CD14-positive monocyte (primary cell): ENCODE results near the gene TMEM117. TPM values are rescaled to one million over a fixed set of nuclear protein-coding genes. Genes with fewer than 3 reads are reported as not detected.

Experiments
- DNase-seq, 3 donors: peaks; one replicate each; pipeline ENCODE4 v3.0.0-alpha.2; 2011 to 2022
- H2AFZ ChIP-seq: 2 replicates; pipeline ENCODE4 v1.6.0; 2012; ENCODE audit warnings: mild to moderate bottlenecking, low read depth, low read length, inconsistent platforms; ENCODE audit not compliant: insufficient read depth, poor library complexity, severe bottlenecking
- H3K27ac ChIP-seq, 2 donors: 1 replicate in 1 of 2; 2 replicates in 1 of 2; pipeline ENCODE4 v1.5.1; 2012 to 2013; ENCODE audit warnings: low read length in 2 of 2, control low read depth in 1 of 2, inconsistent platforms in 1 of 2, low read depth in 1 of 2, mild to moderate bottlenecking in 1 of 2
- H3K27me3 ChIP-seq, 2 donors: one replicate each; pipeline versions ENCODE4 v1.6.0 to v1.6.1; 2011 to 2013; ENCODE audit warnings: low read length in 2 of 2; ENCODE audit not compliant: control insufficient read depth in 2 of 2, insufficient read depth in 2 of 2
- H3K36me3 ChIP-seq, 2 donors: replicated peaks in 1 of 2; 1 replicate in 1 of 2; 2 replicates in 1 of 2; pipeline versions ENCODE4 v1.5.1 to v1.6.1; 2012 to 2013; ENCODE audit warnings: low read length in 2 of 2, control low read depth in 1 of 2, inconsistent platforms in 1 of 2, mild to moderate bottlenecking in 1 of 2; ENCODE audit not compliant: insufficient read depth in 2 of 2, control insufficient read depth in 1 of 2
- H3K4me1 ChIP-seq, 2 donors: 1 replicate in 1 of 2; 2 replicates in 1 of 2; pipeline versions ENCODE4 v1.5.1 to v1.6.1; 2012 to 2013; ENCODE audit warnings: low read length in 2 of 2, control low read depth in 1 of 2, inconsistent platforms in 1 of 2, mild to moderate bottlenecking in 1 of 2, moderate library complexity in 1 of 2; ENCODE audit not compliant: insufficient read depth in 2 of 2, control insufficient read depth in 1 of 2
- H3K4me2 ChIP-seq: replicated peaks from 2 replicates; pipeline ENCODE3; 2012; ENCODE audit warnings: low read length, moderate library complexity, mild to moderate bottlenecking; ENCODE audit not compliant: poor library complexity, severe bottlenecking; ENCODE audit errors: extremely low read depth
- H3K4me3 ChIP-seq, 3 experiments: fragments of 200-600 bp in 1 of 3; sonication (generic) in 1 of 3; replicated peaks in 1 of 3; 1 replicate in 2 of 3; 2 replicates in 1 of 3; pipeline ENCODE4 v1.5.1; 2011 to 2013; ENCODE audit warnings: low read length in 3 of 3, mild to moderate bottlenecking in 3 of 3, control low read depth in 2 of 3, low read depth in 2 of 3, inconsistent platforms in 1 of 3, moderate library complexity in 1 of 3
- H3K79me2 ChIP-seq: 2 replicates; pipeline ENCODE4 v1.6.0; 2012; ENCODE audit warnings: mild to moderate bottlenecking, control low read depth, inconsistent platforms, low read length, moderate library complexity; ENCODE audit not compliant: insufficient read depth
- H3K9ac ChIP-seq: 2 replicates; pipeline ENCODE4 v1.6.0; 2017; ENCODE audit warnings: low read length, mild to moderate bottlenecking; ENCODE audit not compliant: insufficient read depth, poor library complexity, severe bottlenecking
- H3K9me3 ChIP-seq, 2 donors: replicated peaks in 1 of 2; 1 replicate in 1 of 2; 2 replicates in 1 of 2; pipeline versions ENCODE4 v1.5.1 to v1.6.1; 2012 to 2013; ENCODE audit warnings: low read length in 2 of 2, control low read depth in 1 of 2; ENCODE audit not compliant: control insufficient read depth in 1 of 2, insufficient read depth in 1 of 2
- H4K20me1 ChIP-seq: 2 replicates; pipeline ENCODE4 v1.6.0; 2012; ENCODE audit warnings: mild to moderate bottlenecking, low read length, control low read depth, moderate library complexity; ENCODE audit not compliant: insufficient read depth
- H3K27ac Mint-ChIP-seq, 7 donors: one replicate each; pipeline ENCODE4 v1.8.0; 2020; ENCODE audit warnings: mild to moderate bottlenecking in 7 of 7, mixed read lengths in 7 of 7, moderate library complexity in 6 of 7, inconsistent platforms in 2 of 7
- H3K27me3 Mint-ChIP-seq, 3 donors: one replicate each; pipeline ENCODE4 v1.8.0; 2021 to 2022; ENCODE audit warnings: low read depth in 3 of 3, mild to moderate bottlenecking in 3 of 3, mixed read lengths in 3 of 3, moderate library complexity in 3 of 3, inconsistent platforms in 1 of 3
- H3K36me3 Mint-ChIP-seq, 2 donors: one replicate each; pipeline ENCODE4 v1.8.0; 2020; ENCODE audit warnings: mixed read lengths in 2 of 2, inconsistent platforms in 1 of 2, mild to moderate bottlenecking in 1 of 2
- H3K4me1 Mint-ChIP-seq: one replicate; pipeline ENCODE4 v1.8.0; 2020; ENCODE audit warnings: mild to moderate bottlenecking, mixed read lengths
- H3K4me3 Mint-ChIP-seq, 2 donors: one replicate each; pipeline ENCODE4 v1.8.0; 2020; ENCODE audit warnings: mild to moderate bottlenecking in 2 of 2, mixed read lengths in 2 of 2, moderate library complexity in 1 of 2
- H3K9me3 Mint-ChIP-seq, 7 donors: one replicate each; pipeline ENCODE4 v1.8.0; 2020 to 2022; ENCODE audit warnings: mixed read lengths in 7 of 7, mild to moderate bottlenecking in 6 of 7, moderate library complexity in 6 of 7, inconsistent platforms in 2 of 7
- CTCF ChIP-seq: fragments of 200-600 bp; IDR thresholded peaks from one replicate; pipeline ENCODE4 v1.8.0; 2022; ENCODE audit warnings: antibody characterized with exemption, mild to moderate bottlenecking
- WGBS: methylation state at CpG from one replicate; pipeline ENCODE4 v1.1.5; 2013; ENCODE audit warnings: missing lambda C conversion rate; ENCODE audit not compliant: insufficient coverage; 5-methylcytosine and 5-hydroxymethylcytosine counted together
- intact Hi-C, 2 donors: fragments of 100-400 bp; cut with micrococcal nuclease; formaldehyde crosslinking; loops; one replicate each; pipeline versions ENCODE4 v1.15.0 to v1.15.1; 2023
- polyA plus RNA-seq, 3 donors: library from polyadenylated mRNA; depleted of rRNA in 1 of 3; unstranded in 2 of 3; stranded (reverse) in 1 of 3; fragments of 300-500 nt in 2 of 3; fragments of >200 nt in 1 of 3; fragmentation: Illumina TruSeq in 2 of 3; gene quantifications; 1 replicate in 2 of 3; 2 replicates in 1 of 3; pipeline ENCODE4 v1.2.3, GENCODE V29; 2012 to 2021

TMEM117 gene
- polyA plus RNA-seq, 3 donors, result 0.11 to 0.42 TPM; not detected in 1

DNA sequence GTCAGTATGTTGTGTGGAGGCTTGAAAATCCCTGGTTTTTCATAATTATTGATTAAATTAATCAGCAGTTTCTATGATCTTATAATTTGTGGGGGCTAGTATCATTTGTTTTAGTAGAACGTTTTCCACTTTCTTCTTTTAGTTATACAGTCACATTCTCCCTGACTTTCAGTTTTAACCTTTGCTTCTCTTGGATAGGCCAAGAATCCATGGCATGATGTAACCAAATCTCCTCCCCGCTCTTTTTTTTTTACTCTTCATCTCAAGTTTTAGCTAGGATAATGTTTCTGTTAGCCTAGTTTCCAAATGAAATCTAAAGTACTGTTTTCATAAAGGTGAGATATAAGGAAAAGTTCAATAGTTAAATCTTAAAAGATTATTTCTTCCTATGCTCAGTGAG is 106.5 kb downstream of the TMEM117 start:
- no peaks in the 10 kb centered on the region for H3K36me3 ChIP-seq
- Mint-ChIP-seq H3K27me3 (no peaks in the 10 kb centered on the region), H3K4me3 (no peak overlapping the region), H3K27ac (no peak overlapping the region), H3K36me3 (no peaks in the 10 kb centered on the region), H3K4me1 (no peaks in the 10 kb centered on the region), H3K9me3 (no peaks in the 10 kb centered on the region)
- no peak overlapping the region for H3K27ac ChIP-seq
- H3K4me3 ChIP-seq, result no peak overlapping the region
- intact Hi-C loops, result no loop called here
- H2AFZ ChIP-seq, result no peak overlapping the region
- no peak for TF ChIP-seq CTCF
- H3K4me2 ChIP-seq, result no peak overlapping the region
- H3K79me2 ChIP-seq, result no peaks in the 10 kb centered on the region
- WGBS, result no CpG with 5 or more reads among the region's 2 CpGs
- no peaks in the 10 kb centered on the region for H4K20me1 ChIP-seq
- H3K4me1 ChIP-seq, result no peaks in the 10 kb centered on the region
- H3K9me3 ChIP-seq, result no peaks in the 10 kb centered on the region
- no peaks in the 10 kb centered on the region for H3K27me3 ChIP-seq
- no peak for DNase-seq
- H3K9ac ChIP-seq, result no peak overlapping the region

GRCh38 chr12:43945983-43946382 is 110.1 kb downstream of the TMEM117 start:
- Histone ChIP-seq H3K27ac (no peak overlapping the region), H3K9me3 (peaks cover 0 to 4% of the 10 kb centered on the region in 2 donors), H3K4me2 (no peak overlapping the region), H3K4me3 (no peak overlapping the region), H3K36me3 (no peaks in the 10 kb centered on the region), H3K79me2 (no peaks in the 10 kb centered on the region), H3K4me1 (no peaks in the 10 kb centered on the region), H3K27me3 (no peaks in the 10 kb centered on the region), H2AFZ (no peak overlapping the region), H3K9ac (no peak overlapping the region), H4K20me1 (no peaks in the 10 kb centered on the region)
- Mint-ChIP-seq H3K27me3 (no peaks in the 10 kb centered on the region), H3K27ac (no peak overlapping the region), H3K4me1 (no peaks in the 10 kb centered on the region), H3K4me3 (no peak overlapping the region), H3K9me3 (peaks cover 0 to 3% (median 0%) of the 10 kb centered on the region in 7 donors), H3K36me3 (no peaks in the 10 kb centered on the region)
- DNase-seq, result no peak
- TF ChIP-seq CTCF, result no peak
- intact Hi-C loops, result no loop called here
- WGBS, result no CpG with 5 or more reads among the region's 1 CpG
